ENCODE results near the gene UNK. TPM values are rescaled to one million over a fixed set of nuclear protein-coding genes. Genes with fewer than 3 reads are reported as not detected.

Gene UNK
- total and polyA plus RNA-seq, 2 donors (not counting 3 experiments of a cell fraction or from before 2014, with no cell fraction given), result 18.0 to 23.2 TPM

GRCh38 chr17:75765981-75766380 is 18.6 kb upstream of the UNK start:
- FAIRE-seq, result no peak
- no peaks in the 10 kb centered on the region for H3K79me2 ChIP-seq (ENCODE audit: control insufficient read depth, insufficient read depth, low read length)
- H3K4me2 ChIP-seq (ENCODE audit: insufficient read depth, low read length), result no peak overlapping the region
- H3K27ac ChIP-seq (ENCODE audit: insufficient read depth, low read depth, low read length), result no peak overlapping the region
- H3K27me3 ChIP-seq (ENCODE audit: control insufficient read depth in 2 of 2, insufficient read depth in 2 of 2, low read length in 2 of 2), result no peaks in the 10 kb centered on the region
- POLR2A ChIA-PET, result interaction anchor here (1.4 to 3.0 kb wide), 3 partner anchors 9 to 64 kb away, joined by 4 to 24 read pairs (median 19); a partner anchor contains a TSS
- no peak for DNase-seq (ENCODE audit: low read depth, low spot score)
- no TSS peak for BruUV-seq (replicated peaks)
- intact Hi-C loops (cut with micrococcal nuclease), result no loop called here
- H3K4me3 ChIP-seq (replicated peaks in 1 of 3; ENCODE audit: insufficient read depth in 1 of 3, low read depth in 1 of 3, low read length in 3 of 3), result no peak overlapping the region
- H3K4me1 ChIP-seq (ENCODE audit: control insufficient read depth, extremely low read depth, insufficient read depth, low read length), result peaks cover 11% of the 10 kb centered on the region
- H2AFZ ChIP-seq (ENCODE audit: low read depth, low read length), result no peak overlapping the region
- no peaks in the 10 kb centered on the region for H3K9me1 ChIP-seq (replicated peaks; ENCODE audit: control insufficient read depth, extremely low read depth, insufficient read depth, low read length)
- H4K20me1 ChIP-seq (replicated peaks; ENCODE audit: control insufficient read depth, extremely low read depth, insufficient read depth, low read length), result no peaks in the 10 kb centered on the region
- CTCF ChIA-PET, result interaction anchor here (0.7 to 4.8 kb wide), 17 partner anchors 7 to 164 kb away, joined by 3 to 27 read pairs (median 8); partner anchors contain the start of genes SMIM5, TRIM47, TRIM65 and WBP2
- dilution Hi-C loops (cut with MboI; ENCODE audit: extremely low pct_ligation_motif_present, low sequenced_read_pairs), result no loop called here
- no peaks in the 10 kb centered on the region for H3K9me3 ChIP-seq (replicated peaks; ENCODE audit: control insufficient read depth, insufficient read depth, low read length)
- H3K36me3 ChIP-seq (ENCODE audit: control insufficient read depth in 2 of 2, extremely low read depth in 1 of 2, insufficient read depth in 2 of 2, low read length in 2 of 2), result no peaks in the 10 kb centered on the region
- no peak for TF ChIP-seq MAX (IDR thresholded peaks at IDR 0.05; ENCODE audit: insufficient read depth, insufficient read length)
- no peak for TF ChIP-seq JUN (IDR thresholded peaks at IDR 0.05; ENCODE audit: borderline replicate concordance, insufficient read depth, insufficient read length, low read depth)
- no peak for TF ChIP-seq POLR2AphosphoS5 (IDR thresholded peaks at IDR 0.05; ENCODE audit: insufficient read depth, low read depth, low read length)
- no peak for TF ChIP-seq FOS (IDR thresholded peaks at IDR 0.05; ENCODE audit: borderline replicate concordance, insufficient read depth, low read length)
- TF ChIP-seq POLR2A (IDR thresholded peaks at IDR 0.05; ENCODE audit: low read depth, low read length), result no peak
- TF ChIP-seq CTCF (IDR thresholded peaks at IDR 0.05; ENCODE audit: extremely low read depth in 1 of 2, insufficient read depth in 1 of 2, low read depth in 1 of 2, low read length in 2 of 2), result no peak
- no peak for TF ChIP-seq MYC (IDR thresholded peaks at IDR 0.05; ENCODE audit: low read depth, low read length)
- no peak for TF ChIP-seq EZH2 (IDR thresholded peaks at IDR 0.05; ENCODE audit: borderline replicate concordance, low read depth, low read length, severe bottlenecking)
- no peak for TF ChIP-seq GATA2 (IDR thresholded peaks at IDR 0.05; ENCODE audit: insufficient read depth, insufficient read length, low read depth, low read length)
- H3K9ac ChIP-seq (replicated peaks; ENCODE audit: extremely low read depth, insufficient read depth, low read length), result no peak overlapping the region
